Muscle layer of duodenum (tissue), 2 donors: ENCODE data around the gene PTGES2.

Source experiments
- H3K27ac ChIP-seq: one replicate; pipeline ENCODE4 v1.7.0; 2013; ENCODE audit warnings: mild to moderate bottlenecking, low read length
- H3K27me3 ChIP-seq: one replicate; pipeline ENCODE4 v1.7.0; 2013; ENCODE audit warnings: low read depth, mild to moderate bottlenecking, control low read depth, low read length
- H3K36me3 ChIP-seq, 2 donors: one replicate each; pipeline ENCODE4 v1.7.0; 2013; ENCODE audit warnings: low read length in 2 of 2, control low read depth in 1 of 2, mild to moderate bottlenecking in 1 of 2; ENCODE audit not compliant: insufficient read depth in 2 of 2, control insufficient read depth in 1 of 2
- H3K4me1 ChIP-seq, 2 donors: one replicate each; pipeline ENCODE4 v1.7.0; 2013; ENCODE audit warnings: low read length in 2 of 2, mild to moderate bottlenecking in 2 of 2, control low read depth in 1 of 2, moderate library complexity in 1 of 2; ENCODE audit not compliant: insufficient read depth in 2 of 2, control insufficient read depth in 1 of 2
- H3K4me3 ChIP-seq, 2 donors: one replicate each; pipeline ENCODE4 v1.7.0; 2013; ENCODE audit warnings: low read length in 2 of 2, low read depth in 1 of 2, mild to moderate bottlenecking in 1 of 2
- H3K9me3 ChIP-seq, 2 donors: one replicate each; pipeline ENCODE4 v1.7.0; 2013; ENCODE audit warnings: low read length in 2 of 2, control low read depth in 1 of 2, mild to moderate bottlenecking in 1 of 2; ENCODE audit not compliant: control insufficient read depth in 1 of 2
- donor health status: healthy.

The PTGES2 gene

GRCh38 chr9:128127568-128127989 is at the start of gene PTGES2:
TSS of gene PTGES2 (minus strand) at chr9:128127729. CDS start at chr9:128127717, 12 bp downstream.
- peaks cover 19 to 29% of the 10 kb centered on the region in 2 donors for H3K4me1 ChIP-seq
- peak within 1 kb of the TSS; percentile 82 for H3K27ac ChIP-seq

GRCh38 chr9:128175726-128176125 is 48.2 kb upstream of the PTGES2 start:
- H3K36me3 ChIP-seq: peaks cover 22 to 67% of the 10 kb centered on the region in 2 donors
- no peaks in the 10 kb centered on the region for H3K27me3 ChIP-seq
- H3K9me3 ChIP-seq: no peaks in the 10 kb centered on the region
- H3K4me3 ChIP-seq: no peak overlapping the region
- H3K4me1 ChIP-seq: no peaks in the 10 kb centered on the region
- H3K27ac ChIP-seq: peak overlapping the region; percentile 3

More at GRCh38 chr9:128127568-128127989, at the start of gene PTGES2:
- H3K4me3 ChIP-seq: peak within 1 kb of the TSS; percentile 83 to 94
- peaks cover 4 to 18% of the 10 kb centered on the region in 2 donors for H3K36me3 ChIP-seq
- no peaks in the 10 kb centered on the region for H3K27me3 ChIP-seq
- H3K9me3 ChIP-seq: no peaks in the 10 kb centered on the region

GRCh38 chr9:128175102-128175563 is 47.6 kb upstream of the PTGES2 start:
- Histone ChIP-seq H3K9me3 (no peaks in the 10 kb centered on the region), H3K4me1 (no peaks in the 10 kb centered on the region), H3K27ac (peak overlapping the region; percentile 3), H3K27me3 (no peaks in the 10 kb centered on the region), H3K36me3 (peaks cover 24 to 67% of the 10 kb centered on the region in 2 donors), H3K4me3 (no peak overlapping the region)

- no peaks in the 10 kb centered on the region for H3K27me3 ChIP-seq
- no peaks in the 10 kb centered on the region for H3K4me1 ChIP-seq
- peaks cover 32 to 68% of the 10 kb centered on the region in 2 donors for H3K36me3 ChIP-seq
- H3K27ac ChIP-seq: no peak overlapping the region
- no peaks in the 10 kb centered on the region for H3K9me3 ChIP-seq
- no peak overlapping the region for H3K4me3 ChIP-seq
Observed at GRCh38 chr9:128174062-128174461, 46.5 kb upstream of the PTGES2 start.

GRCh38 chr9:128169925-128170324 is 42.4 kb upstream of the PTGES2 start:
- no peaks in the 10 kb centered on the region for H3K27me3 ChIP-seq
- H3K9me3 ChIP-seq: no peaks in the 10 kb centered on the region
- no peak overlapping the region for H3K27ac ChIP-seq
- H3K4me3 ChIP-seq: no peak overlapping the region
- peaks cover 32 to 61% of the 10 kb centered on the region in 2 donors for H3K36me3 ChIP-seq
- no peaks in the 10 kb centered on the region for H3K4me1 ChIP-seq

GRCh38 chr9:128169492-128169891 is 42.0 kb upstream of the PTGES2 start:
- H3K4me1 ChIP-seq: no peaks in the 10 kb centered on the region
- no peaks in the 10 kb centered on the region for H3K9me3 ChIP-seq
- no peaks in the 10 kb centered on the region for H3K27me3 ChIP-seq
- peaks cover 32 to 61% of the 10 kb centered on the region in 2 donors for H3K36me3 ChIP-seq
- H3K27ac ChIP-seq: no peak overlapping the region
- H3K4me3 ChIP-seq: no peak overlapping the region

GRCh38 chr9:128168731-128169308 is 41.3 kb upstream of the PTGES2 start:
- no peak overlapping the region for H3K4me3 ChIP-seq
- H3K27ac ChIP-seq: no peak overlapping the region
- H3K36me3 ChIP-seq: peaks cover 36 to 61% of the 10 kb centered on the region in 2 donors

GRCh38 chr9:128167209-128167608 is 39.7 kb upstream of the PTGES2 start:
- Histone ChIP-seq H3K4me1 (no peaks in the 10 kb centered on the region), H3K4me3 (no peak overlapping the region), H3K27me3 (no peaks in the 10 kb centered on the region), H3K27ac (no peak overlapping the region), H3K36me3 (peaks cover 48 to 77% of the 10 kb centered on the region in 2 donors), H3K9me3 (no peaks in the 10 kb centered on the region)

More at GRCh38 chr9:128168731-128169308, 41.3 kb upstream of the PTGES2 start:
- Histone ChIP-seq H3K4me1 (no peaks in the 10 kb centered on the region), H3K27me3 (no peaks in the 10 kb centered on the region), H3K9me3 (no peaks in the 10 kb centered on the region)

- Histone ChIP-seq H3K4me3 (no peak overlapping the region), H3K4me1 (peaks cover 0 to 2% of the 10 kb centered on the region in 2 donors), H3K9me3 (no peaks in the 10 kb centered on the region), H3K27ac (no peak overlapping the region), H3K27me3 (no peaks in the 10 kb centered on the region), H3K36me3 (peaks cover 49 to 77% of the 10 kb centered on the region in 2 donors)
Observed at GRCh38 chr9:128166169-128166568, 38.6 kb upstream of the PTGES2 start.

- H3K9me3 ChIP-seq: no peaks in the 10 kb centered on the region
- H3K4me1 ChIP-seq: peaks cover 4 to 12% of the 10 kb centered on the region in 2 donors
- H3K27me3 ChIP-seq: no peaks in the 10 kb centered on the region
- no peak overlapping the region for H3K27ac ChIP-seq
- no peak overlapping the region for H3K4me3 ChIP-seq
- H3K36me3 ChIP-seq: peaks cover 40 to 63% of the 10 kb centered on the region in 2 donors
Observed at GRCh38 chr9:128164307-128164885, 36.9 kb upstream of the PTGES2 start.

GRCh38 chr9:128163523-128164306 is 36.2 kb upstream of the PTGES2 start:
- Histone ChIP-seq H3K4me1 (peaks cover 4 to 12% of the 10 kb centered on the region in 2 donors), H3K36me3 (peaks cover 33 to 57% of the 10 kb centered on the region in 2 donors), H3K4me3 (no peak overlapping the region), H3K27ac (no peak overlapping the region), H3K27me3 (no peaks in the 10 kb centered on the region), H3K9me3 (no peaks in the 10 kb centered on the region)
